Tibial nerve (tissue), 4 donors: ENCODE measurements around the gene NAA60.

Experiments used
- EP300 ChIP-seq, 2 donors: sonication (generic); formaldehyde crosslinking; IDR thresholded peaks; one replicate each; pipeline ENCODE4 v1.6.1; 2017; ENCODE audit warnings: antibody characterized with exemption in 2 of 2, mild to moderate bottlenecking in 1 of 2
- POLR2A ChIP-seq, 2 donors: fragments of 450-650 bp; IDR thresholded peaks; one replicate each; pipeline ENCODE4 v1.6.1; 2017; ENCODE audit warnings: antibody characterized with exemption in 2 of 2, mild to moderate bottlenecking in 2 of 2, moderate library complexity in 2 of 2
- TF ChIP-seq, protein P1 (sequence below), 5 experiments: fragments of 200-600 bp in 3 of 5; fragments of 450-650 bp in 2 of 5; sonication (generic) in 3 of 5; IDR thresholded peaks; one replicate each; pipeline ENCODE4 v1.5.1; 2016 to 2019; ENCODE audit warnings: antibody characterized with exemption in 5 of 5, mild to moderate bottlenecking in 3 of 5, moderate library complexity in 2 of 5

DNA sequence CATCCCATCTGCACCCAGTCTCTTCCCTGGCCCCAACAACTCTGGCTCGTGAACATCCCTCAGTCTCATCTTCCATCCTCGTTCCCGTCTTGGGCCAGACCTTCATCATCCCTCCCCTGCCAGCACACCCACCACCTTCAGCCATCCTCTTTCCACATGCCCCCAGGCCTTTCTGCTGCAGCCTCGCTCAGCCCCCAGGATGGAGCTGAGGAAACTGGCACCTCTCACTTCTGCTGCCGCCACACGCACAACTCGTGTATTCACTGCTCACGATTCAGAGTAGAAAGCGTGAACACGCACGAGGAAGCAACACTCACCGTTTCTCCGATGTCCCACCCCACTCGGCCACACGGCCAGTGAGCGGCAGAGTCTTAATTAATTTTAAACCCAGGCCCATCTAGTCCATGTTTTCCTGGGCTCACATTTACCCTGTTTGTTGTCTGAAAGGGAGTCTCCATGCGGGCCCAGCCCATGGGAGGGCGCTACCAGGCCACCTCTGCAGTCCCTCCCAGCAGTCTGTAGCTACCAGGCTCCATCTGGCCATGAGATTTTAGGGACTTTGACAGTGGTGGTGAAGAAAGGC lies 39.3 kb downstream of the NAA60 start:
- TF ChIP-seq, protein P1, sequence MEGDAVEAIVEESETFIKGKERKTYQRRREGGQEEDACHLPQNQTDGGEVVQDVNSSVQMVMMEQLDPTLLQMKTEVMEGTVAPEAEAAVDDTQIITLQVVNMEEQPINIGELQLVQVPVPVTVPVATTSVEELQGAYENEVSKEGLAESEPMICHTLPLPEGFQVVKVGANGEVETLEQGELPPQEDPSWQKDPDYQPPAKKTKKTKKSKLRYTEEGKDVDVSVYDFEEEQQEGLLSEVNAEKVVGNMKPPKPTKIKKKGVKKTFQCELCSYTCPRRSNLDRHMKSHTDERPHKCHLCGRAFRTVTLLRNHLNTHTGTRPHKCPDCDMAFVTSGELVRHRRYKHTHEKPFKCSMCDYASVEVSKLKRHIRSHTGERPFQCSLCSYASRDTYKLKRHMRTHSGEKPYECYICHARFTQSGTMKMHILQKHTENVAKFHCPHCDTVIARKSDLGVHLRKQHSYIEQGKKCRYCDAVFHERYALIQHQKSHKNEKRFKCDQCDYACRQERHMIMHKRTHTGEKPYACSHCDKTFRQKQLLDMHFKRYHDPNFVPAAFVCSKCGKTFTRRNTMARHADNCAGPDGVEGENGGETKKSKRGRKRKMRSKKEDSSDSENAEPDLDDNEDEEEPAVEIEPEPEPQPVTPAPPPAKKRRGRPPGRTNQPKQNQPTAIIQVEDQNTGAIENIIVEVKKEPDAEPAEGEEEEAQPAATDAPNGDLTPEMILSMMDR (IDR thresholded peaks at IDR 0.05) = no peak
- TF ChIP-seq EP300 (IDR thresholded peaks at IDR 0.05) = no peak
- no peak for TF ChIP-seq POLR2A (IDR thresholded peaks at IDR 0.05)
